ENCODE measurements around the gene CELF3.
A peak's percentile ranks its signal among the peaks of the same experiment; 100 is the strongest.

Gene CELF3

DNA sequence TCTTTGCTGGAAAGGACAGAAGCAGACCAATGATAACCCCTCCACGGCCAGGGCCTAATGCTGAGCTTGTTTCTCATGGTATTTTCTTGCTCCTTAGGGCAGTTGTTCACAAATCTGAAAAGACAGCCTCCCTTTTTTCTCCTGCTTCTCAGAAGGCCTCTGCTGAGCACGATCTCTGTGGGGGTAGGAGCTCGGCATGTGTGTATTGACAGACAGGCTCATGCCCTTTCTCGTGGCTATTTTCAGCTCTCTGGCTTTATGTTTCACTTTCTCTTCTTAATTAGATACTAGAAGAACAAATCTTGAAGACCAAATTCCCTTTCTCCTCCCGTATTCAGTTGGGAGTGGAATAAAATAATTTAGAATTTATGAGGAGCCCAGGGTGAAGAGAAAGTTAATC is 4.0 kb upstream of the CELF3 start:
- DNase-seq = peak; percentile 11

DNA sequence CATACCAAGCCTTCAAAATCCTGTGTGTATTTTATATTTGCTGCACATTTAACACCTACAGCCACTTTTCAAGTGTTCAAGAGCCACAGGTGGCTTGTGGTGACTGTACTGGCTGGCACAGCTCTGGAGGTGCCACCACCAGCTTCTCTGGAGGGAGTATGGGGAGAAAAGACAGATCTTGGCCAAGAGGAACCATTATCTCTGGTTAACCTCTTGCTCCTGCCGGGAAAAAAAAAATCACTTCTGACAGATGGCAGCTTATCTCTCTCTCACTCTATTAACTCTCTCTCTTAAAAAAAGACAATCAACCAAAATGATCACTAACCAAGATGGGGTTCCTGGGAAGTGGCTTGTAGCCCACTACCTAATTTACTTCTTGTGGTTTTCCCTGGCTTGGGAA is 3.5 kb upstream of the CELF3 start:
- no peak for DNase-seq

DNA sequence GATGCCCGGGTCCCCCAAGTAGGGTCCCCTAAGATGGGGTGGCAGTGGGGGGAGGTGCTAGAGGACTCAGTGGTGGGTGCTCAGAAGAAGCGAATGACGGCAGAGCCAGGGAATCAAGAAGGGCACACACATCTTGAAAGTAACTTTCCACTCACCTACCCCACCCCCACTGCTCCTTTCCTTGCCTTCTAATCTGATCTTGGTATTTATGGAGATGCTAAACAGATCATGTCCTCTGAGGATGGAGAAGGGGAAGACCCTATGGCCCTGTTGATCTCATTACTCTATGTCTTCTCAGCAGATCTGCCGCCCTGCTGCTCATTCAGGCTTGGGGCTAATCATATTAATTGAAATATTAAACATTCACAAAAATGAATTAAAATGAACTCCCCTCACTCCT is 2.1 kb upstream of the CELF3 start:
- no peak for DNase-seq

DNA sequence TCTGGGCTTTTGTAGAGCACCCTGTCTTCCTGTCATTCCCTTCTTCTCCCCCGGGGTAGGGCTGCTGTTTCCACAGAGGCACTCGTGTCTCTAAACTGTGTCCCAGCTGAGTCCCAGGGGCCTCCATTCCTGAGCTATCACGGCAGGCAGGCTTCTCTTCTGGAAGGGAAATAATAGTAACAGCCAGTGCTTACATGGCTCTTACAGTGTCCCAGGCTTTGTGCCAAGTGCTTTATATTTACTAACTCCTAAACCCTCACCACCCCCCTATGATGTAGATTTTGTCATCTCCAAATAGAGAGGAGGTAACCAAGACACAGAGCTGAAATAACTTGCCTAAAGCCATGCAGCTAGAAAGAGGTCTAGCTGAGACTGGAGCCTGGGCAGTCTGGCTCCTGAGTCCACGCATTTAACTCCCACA is 1.4 kb upstream of the CELF3 start:
- DNase-seq = no peak

DNA sequence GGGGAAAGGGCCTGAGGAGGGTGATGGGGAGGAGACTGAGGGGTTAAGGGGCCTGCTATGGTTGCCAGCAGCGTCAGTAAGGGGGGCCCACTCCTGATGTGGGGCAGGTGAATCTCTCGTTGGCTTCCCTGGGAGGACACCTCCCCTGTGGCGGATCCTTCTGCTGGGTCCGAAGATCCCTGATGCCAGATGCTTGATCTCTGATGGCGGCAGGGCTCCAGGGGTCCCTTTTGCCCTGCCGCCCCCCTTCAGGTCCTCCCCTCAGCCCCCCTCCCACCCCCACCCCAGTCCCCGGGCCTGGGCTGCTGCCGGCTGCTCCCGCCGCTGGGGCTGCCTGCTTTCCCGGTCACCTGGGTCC is 219 bp downstream of the CELF3 start:
- no peak for DNase-seq

DNA sequence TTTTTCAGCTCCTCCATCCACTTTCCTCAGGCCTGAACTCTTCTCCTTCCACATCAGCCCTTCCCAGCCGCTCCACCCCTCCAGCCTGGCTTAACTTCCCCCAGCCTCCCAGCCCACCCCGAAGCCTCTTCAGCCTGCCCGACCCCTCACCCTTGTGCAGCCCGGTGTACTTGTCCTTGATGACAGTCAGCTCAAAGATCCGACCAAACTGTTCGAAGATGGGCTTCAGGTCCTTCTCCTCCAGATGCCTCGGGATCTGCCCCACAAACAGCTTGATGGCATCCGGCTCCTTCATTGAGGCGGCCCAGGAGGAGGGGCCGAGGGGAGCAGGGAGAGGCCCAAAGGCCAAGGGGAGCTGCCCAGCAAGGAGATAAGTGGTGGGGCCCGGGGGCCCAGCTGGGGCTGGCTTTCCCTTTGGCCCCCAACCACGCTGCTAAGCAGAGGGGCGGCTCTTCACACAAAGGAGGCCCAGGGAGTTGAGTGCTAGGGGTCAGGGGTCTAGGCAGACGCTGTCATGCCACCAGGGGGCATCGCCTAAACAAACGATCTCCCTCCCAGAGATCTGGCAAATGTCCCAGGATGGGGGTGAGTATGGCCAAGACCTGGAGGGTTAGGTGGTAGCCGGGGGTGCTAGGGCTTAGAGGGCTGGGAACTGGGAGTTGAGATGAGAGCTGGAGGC is 738 bp downstream of the CELF3 start:
- DNase-seq = no peak

DNA sequence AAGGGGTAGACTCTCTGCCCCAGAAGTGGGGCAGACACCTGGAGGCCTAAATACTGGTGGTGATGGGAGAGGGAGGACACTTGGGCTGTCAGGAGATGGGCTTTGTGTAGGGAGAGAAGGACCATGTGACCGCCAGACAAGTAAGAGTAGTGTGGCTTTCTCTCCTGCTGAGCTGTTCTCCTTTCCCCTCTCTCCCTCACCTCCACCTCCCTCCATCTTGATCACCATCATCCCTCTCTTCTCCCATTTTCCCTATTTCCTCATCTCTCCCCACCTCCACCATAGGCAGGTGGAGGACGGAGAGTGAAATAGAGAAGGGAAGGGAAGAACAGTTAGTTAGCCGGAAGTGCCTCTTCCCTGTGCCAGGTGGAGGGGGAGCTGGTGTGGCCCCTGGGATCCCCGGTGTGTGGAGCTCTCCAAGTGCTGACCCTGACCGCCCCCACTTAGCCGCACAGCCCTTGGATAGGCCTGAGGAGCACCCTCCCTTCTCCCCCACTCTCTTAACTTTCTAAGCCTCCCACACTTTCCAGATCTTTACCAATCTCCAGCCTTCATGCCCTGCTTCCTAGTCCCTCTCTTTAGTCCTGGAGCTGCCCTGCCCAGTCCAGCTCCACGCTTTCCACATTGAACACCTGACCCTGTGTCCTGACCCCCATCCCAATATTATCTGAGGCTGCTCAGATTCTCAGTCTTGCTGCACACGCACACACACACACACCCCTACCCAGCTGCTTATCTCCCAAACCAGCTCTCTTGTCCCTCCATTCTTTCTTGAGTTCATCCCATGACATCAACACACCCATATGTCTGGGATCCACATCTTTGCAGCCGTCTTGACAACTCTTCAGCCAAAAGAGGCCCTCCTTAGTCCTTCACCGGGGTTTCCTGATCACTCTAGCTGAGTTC is 1.5 kb downstream of the CELF3 start:
- no peak for DNase-seq

DNA sequence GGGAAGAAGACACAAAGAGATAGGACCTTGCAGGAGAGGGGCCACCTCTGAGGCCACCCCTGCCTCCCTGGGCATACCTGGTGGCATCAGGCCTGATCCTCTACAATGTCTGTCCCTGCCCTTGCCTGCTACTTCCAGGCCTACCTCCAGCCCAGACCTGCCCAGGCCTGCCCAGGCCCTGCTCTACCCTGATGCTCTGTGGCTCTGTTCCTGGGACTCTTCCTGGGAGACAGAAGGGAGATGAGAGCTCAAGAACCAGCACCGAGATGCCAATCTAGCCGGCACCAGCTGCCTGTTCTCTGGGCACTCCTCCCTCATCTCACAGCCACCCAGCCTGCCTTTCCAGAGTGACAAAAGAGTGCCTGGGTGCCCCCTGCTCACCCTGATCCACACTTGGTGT is 2.7 kb downstream of the CELF3 start:
- no peak for DNase-seq

DNA sequence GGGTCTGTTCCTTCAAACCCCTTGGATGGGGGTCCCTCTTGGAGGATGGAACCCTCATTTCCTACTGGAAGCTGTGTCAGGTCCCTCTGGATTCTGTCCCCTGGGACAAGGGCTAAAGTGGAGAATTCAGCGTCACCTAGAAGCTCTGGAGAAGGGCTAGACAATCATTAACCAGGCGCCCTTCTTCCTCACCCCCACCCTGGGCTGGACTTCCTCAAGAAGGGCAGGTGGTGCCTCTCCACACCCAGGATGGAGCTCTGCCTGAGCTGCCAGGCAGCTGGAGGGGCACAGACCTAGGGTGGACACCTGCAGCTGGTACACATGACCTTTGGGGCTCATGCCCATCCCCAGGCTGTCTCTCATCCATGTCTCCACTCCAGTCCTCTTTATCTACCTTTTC is 3.6 kb downstream of the CELF3 start:
- no peak for DNase-seq

DNA sequence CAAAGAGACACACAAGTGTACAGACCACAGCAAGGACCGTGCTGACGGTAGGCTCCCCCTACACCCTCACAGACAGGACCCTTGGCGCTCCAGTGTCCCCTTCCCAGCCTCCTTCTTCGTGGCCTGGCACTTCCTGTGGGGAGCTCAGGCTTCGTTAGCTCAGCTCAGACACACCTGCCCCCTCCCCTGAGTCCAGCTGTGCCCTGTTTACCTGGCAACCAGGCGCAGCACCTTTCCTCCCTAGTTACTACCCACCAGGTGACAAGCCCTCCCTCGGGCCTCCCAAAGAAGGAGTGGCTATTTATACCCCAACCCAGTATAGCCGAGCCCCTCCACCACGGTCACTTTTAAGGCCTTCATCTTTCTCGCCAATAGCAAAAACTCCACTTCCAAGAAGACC is 4.7 kb downstream of the CELF3 start:
- no peak for DNase-seq

DNA sequence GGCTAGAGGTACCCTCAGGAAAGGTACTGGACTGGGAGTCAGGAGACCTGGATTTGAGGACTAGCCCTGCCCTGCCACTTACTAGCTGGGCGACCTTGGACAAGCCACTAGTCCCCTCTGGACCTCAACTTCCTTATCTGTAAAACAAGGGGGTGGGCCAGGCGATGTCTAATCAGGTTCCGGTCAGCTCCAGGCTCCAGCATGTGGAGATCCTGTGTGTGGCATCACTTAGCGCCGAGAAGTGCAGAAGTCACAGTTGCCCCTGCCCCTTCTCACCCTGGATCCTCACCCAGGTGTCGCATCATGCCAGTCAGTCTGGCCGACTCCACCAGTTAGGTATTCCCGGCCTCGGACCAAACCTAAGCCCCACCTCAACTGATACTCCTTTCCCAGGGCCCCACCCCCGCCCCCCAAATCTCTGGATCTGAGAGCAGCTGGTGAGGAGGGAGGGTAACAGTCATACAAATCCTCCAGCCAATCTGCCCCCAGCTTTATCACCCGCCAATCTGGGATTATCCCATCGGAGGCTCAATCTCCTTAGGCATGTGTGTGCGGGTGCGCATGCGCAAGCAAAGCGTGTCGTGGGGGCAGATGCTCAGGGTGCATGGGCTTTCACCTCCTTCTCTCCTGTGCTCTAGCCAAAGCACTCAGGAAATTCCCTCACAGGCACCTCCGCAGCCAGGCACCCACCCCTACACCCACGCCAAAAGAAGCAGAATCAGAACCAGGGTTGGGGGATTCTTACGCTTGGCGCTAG is 5.4 kb downstream of the CELF3 start:
- no peak for DNase-seq

DNA sequence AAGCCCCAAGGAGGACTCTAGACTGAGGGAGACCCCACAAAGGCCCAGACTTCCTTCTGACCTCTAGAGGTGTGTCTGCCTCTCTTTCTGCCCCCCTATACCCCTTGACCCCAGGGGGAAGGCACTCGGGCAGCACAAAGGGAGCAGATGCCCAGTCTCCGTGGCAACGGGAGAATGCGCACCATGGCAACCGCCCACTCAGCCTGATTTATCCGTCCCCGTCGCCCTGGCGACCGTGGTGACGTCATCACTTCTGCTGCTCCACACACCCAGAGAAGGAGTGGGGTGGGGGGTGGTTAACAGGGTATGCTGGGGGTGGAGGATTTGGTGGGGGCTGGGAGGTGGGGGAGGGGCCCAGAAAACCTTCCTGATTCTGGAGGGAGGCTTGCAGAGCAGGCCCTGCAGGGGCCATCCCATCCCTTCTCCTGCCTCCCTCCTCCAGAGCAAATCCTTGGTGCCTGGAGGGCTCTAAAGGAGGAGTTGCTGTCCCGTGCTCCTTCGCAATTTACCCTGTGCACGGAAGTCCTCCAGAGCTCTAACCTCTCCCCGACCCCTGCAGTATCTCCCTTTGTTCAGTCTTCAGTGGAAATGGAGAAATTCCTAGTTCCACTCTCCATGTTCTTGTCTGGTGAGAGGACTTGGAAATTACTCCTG is 6.3 kb downstream of the CELF3 start:
- peak; percentile 56 for DNase-seq

DNA sequence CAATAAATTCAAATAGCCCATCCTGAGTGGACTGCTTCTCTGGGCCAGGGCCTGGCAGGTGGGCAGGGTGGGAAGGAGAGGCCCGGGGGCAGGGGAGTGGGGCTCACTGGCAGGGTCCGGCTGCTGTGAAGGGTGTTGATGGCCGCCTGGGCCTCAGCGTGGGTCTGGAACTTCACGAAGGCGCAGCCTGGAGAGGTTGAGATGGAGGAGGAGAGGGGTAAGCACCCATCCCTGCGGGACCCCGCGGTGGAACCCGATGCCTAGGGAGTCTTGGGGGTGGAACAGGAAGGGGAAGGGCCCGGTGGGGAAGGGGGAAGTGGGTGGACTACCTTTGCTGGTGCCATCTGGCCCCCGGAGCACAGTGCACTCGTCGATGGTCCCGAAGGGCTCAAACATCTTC is 7.7 kb downstream of the CELF3 start:
- no peak for DNase-seq

DNA sequence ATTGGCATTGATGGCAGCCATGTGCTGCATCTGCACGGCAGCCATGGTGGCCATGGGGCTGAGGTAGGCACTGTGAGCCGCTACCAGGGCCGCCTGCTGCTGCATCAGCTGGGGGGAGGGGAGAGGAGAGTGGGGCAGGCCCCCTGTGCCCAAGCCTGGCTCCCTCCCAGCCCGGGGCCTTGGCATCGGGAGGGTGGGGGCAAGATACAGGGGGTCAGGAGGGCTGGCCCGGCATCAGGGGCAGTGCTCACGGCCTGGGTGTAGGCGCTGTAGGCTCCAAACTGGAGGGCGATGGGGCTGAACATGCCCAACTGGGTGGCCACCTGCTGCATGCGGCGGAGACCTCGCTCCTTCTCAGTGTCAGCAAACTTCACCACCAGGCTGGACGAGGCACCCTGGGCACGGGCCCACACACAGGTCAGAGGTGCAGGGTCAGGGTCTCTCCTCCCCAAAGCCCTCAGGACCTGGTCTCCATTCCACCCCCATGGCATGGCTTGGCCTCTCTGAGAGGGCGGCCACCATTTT is 9.0 kb downstream of the CELF3 start:
- no peak for DNase-seq

DNA sequence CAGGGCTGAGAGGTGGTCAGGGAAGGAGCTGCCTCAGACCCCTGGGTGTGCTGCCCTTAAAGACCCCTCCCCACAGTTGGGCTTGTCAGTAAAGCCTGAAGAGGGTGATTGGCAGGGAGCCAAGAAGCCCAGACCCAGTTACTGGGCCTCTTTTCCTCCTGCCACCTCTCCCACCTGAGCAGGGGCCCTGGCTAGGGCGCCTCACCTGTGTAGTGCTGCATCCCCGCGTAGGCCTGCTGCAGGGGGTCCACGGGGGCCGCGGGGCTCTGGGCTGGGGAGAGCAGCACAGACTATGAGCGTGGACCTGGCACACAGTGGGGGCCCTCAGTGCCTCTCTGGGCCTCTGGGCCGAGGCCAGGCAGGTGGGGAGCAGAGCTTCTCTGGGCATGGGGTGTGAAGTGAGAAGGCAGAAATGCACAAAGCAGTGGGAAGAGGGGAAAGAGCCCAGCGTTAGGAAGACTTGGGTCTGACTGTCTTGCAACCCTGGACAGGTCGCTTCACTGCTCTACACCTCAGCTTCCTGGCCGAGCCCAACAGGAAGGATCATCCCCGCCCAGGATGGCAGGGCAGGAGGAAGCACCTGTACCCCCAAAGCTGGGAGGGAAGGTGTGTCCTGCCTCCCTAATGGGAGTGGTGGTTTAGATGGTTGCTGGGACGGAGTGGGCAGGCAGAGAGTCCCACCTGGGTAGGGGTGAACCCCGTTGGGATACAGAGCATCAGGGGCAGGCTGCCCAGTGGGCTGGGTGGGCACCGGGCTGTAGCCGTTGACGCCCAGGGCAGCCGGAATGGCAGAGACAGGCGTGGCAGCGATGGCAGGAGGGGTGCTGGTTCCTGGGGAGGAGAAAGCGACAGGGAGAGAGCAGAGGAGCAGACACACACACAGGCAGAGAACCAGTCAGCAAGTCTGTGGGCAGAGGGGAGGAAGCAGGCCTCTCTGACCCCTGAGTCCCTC is 9.9 kb downstream of the CELF3 start:
- no peak for DNase-seq

DNA sequence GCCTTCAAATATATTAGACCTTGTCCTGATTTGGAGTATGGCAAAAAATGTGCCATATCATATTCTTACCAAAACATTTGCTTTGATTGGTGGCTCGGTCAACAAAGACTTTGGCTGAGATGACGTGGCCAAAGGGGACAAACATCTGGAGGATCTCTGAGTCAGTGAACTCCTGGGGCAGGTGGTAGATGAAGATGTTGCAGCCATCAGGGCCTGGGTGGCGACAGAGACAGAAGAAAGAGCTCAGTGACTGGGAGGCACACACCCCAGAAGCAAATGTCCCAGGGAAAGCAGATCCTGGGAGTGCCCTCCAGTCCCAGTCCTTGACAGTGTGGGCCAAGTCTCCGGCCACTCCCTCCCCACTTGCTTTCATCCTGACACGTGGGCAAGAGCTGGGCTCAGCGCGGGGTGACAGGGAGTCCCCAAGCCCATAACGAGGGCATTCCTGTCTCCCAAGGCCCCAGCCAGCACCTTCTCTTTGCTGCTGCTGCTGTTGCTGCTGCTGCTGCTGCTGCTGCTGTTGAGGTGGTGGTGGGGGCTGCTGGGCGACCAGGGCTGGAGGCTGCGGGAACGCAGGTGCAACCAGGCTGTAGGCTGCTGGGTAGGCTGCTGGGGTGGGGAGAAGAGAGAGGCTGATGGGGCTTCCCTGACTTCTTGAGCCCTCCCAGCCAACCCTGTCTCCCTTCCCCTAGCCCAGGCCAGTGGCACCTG is 10.7 kb downstream of the CELF3 start:
- DNase-seq = no peak

DNA sequence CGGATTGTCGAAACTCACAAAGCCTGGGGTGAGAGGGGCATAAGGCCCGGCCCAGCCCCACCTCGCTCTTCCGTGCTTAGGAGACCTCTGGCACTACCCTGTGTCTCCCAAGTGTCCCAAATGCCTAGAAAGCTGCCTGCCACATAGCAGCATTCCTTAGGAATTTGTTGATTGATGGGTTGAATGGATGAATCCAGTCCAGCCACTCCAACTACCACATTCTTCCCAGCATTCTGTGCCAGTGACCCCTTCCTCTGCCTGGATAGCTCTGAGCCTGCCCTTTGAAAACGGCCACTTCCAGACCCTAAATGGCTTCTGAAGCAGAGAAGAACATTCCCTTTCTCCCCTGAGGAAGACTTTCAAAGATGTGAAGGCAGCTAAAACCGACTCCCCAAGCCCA is 11.5 kb downstream of the CELF3 start:
- DNase-seq = no peak

DNA sequence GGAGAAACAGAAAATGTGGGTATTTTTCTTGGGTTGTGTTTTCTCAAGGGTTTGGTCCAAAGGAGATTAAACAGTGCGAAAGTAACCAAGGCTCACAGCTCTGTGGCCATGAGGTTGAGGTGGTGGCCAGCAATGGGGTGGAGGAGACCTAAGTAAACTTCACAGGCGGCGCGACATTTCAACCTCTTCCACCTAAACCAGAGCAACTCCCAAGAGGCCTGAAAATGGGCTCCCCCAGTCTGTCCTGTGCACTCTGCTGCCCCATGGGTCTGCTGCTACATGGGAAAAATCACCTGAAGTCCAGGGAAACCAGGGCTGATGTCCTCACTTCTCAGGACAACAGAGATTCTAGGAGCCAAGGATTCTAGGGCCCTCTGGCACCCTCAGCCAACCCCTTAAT is 12.4 kb downstream of the CELF3 start:
- no peak for DNase-seq

DNA sequence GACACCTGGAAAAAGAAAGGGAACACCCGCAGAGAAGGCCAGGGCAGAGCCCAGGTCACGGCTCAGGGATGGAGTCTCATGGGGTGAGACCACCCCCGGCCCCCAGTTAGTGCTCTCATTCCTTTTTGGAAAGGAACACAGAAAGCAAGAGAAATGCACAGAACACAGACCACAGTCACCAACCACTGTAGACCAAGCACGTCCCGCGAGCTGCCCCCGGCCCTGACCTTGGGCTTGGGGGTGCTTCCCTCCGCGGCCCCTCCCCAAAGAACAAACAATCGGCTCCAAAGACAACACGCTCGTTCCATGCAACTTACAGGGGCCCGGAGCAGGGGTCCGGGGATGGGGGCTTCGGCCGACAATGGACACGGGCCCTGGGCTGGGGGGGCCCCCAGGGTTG is 12.8 kb downstream of the CELF3 start:
- DNase-seq = no peak

DNA sequence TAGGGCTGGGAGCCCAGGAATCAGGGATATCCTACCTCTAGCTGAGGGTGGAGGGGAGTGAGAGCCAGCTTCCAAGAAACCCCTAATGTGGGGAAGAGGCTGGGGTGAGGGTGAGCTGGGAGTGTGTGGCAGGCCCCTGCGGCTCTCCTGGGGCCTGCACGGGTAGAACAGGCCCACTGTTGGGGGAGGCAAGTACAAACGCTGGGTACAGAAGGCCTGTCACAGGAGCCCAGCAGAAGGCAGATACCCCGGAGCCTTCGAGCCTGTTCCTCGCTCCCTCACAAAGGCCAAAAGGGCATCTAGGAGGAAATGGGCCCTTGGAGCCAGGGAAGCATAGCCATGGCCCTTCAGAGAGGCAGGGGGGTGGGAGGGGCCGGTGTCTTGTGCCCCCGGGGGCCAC is 13.7 kb downstream of the CELF3 start:
- DNase-seq = no peak

DNA sequence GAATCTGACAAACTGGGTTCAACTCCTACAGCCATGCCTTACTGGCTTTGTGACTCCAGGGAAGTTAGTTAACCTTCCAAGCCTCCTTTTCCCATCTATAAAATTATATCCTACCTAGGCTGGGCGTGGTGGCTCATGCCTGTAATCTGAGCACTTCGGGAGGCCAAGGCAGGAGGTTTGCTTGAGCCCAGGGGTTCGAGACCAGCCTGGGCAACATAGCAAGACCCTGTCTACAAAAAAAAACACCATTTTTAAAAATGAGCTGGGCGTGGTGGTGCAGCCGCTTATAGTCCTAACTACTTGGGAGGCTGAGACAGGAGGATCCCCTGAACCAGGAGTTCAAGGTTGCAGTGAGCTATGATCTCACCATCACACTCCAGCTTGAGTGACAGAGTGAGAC is 15.1 kb downstream of the CELF3 start:
- DNase-seq = no peak
